ENCODE measurements around the gene GPC5.

The GPC5 gene

GRCh38 chr13:92074658-92075057 lies 676.2 kb downstream of the GPC5 start:
- no peak for DNase-seq

GRCh38 chr13:92097337-92097903 lies 699.0 kb downstream of the GPC5 start:
- no peak for DNase-seq

DNA sequence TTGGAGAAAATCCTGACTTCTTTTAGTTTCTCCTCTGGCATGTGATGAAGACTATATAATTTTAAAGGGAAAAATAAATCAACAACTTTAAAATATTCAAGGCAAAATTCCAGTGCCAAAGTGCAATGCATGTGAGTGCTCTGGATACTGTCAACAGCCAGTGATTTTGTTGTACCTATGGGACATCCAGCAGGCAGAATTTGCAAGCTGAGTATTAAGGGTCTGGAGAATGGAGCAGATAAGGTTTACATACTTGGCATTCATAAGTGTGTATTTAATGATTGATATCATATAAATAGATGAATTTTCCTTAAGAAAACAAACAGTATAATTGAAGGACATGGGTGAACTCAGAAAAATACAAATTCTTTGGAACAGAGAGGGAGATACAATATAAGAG lies 703.4 kb downstream of the GPC5 start:
- no peak for DNase-seq

GRCh38 chr13:92103689-92104153 lies 705.3 kb downstream of the GPC5 start:
- no peak for DNase-seq

- no peak for DNase-seq
Measured at GRCh38 chr13:92122186-92122853, 723.9 kb downstream of the GPC5 start.

DNA sequence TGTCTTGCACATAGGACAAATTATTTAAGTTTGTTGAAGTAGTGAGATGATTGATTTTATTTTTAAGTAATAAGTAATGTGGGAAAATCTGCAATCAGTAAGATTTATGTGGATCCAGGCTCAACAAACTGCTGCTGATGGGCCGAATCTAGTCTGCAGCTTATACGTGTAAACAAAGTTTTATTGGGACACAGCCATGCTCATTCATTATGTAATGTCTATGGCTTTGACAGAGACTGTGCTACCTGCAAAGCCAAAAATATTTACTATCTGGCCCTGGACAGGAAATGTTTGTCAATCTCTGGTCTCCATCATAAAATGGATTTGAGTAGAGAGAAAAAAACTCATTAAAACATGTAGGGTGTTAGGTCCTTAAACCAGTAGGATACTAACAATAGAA lies 728.0 kb downstream of the GPC5 start:
- DNase-seq, result no peak

GRCh38 chr13:92135509-92135908 lies 737.1 kb downstream of the GPC5 start:
- DNase-seq, result no peak

- DNase-seq, result no peak
Measured at GRCh38 chr13:92136449-92137155, 738.2 kb downstream of the GPC5 start.

DNA sequence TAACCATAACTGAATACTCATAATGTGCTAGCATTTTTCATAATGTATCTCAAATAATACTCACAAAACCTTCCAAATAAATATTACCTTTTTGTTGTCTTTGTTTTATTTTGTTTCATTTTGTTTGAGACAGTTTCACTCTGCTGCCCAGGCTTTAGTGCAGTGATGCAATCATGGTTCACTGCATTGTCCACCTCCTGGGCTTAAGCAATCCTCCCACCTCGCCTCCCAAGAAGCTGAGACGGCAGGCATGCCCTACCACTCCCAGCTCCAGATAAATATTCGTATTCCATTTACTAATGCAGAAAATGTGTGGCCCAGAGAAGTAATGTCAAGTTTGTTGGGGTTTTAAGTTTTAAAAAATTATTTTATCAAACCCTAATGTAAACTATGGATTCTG lies 739.1 kb downstream of the GPC5 start:
- no peak for DNase-seq

DNA sequence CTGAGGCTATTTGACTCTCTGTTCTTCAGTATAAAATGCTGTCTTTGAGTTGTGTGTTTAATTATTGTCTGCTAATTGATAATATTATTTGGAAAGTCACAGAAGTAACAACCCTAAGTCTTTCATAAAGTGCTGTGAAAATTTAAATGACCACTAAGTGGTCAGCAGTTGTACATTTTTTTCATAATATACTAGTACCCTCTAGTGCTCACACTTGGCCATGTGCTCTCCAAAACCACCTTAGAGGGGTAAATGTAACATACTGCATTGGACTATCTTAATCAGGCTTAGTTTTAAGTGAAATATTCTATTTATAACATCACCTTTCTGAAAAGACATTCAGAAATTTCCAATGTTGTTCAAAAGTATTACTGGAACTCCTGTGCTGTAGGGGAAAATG lies 745.3 kb downstream of the GPC5 start:
- DNase-seq, result no peak

DNA sequence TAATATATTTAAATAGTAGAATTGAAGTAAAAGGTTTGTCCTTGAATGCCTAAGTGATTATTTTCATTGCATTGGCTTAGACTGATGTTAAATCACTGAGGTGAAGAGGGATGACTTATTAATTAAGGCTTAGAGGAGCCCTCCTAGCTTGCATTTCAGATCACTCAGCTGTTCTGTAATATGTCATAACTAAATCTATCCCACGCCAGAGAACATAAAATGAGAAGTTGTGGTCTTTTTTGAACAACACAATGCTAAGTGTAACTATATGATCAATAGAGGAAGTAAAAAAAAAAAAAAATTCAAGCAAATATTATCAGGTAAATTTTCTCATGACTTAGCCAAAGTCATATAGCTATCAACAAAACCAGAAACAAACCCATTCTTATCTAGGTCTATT lies 752.2 kb downstream of the GPC5 start:
- no peak for DNase-seq

DNA sequence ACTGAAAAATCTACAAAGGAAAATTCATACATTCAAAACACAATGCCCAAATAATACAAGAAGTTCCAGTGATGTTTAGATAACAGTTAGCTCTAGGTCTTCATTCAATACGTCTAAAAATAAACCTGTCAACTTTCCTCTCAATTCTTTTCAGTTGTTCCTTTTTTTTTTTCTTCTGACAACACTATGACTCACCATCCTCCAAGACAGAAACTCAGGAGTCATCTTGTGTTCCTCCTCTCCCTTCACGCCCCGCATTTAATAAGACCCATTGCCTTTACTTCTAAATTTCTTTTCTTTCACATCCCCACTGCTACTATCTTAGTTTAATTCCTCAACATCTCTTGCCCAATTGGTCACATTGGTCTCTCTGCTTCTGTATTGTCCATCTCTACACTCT lies 759.9 kb downstream of the GPC5 start:
- DNase-seq, result no peak

DNA sequence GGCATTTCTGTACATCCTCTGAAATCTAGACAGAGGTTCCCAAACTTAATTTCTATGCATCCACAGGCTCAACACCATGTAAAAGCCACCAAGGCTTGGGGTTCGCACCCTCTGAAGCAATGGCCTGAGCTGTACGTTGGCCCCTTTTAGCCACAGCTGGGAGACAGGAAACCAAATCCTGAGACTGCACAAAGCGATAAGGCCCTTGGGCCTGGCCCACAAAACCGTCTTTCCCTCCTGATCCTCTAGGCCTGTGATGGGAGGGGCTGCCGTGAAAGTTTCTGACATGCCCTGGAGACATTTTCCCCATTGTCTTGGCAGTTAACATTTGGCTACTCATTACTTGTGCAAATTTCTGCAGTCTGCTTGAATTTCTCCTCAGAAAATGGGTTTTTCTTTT lies 766.4 kb downstream of the GPC5 start:
- no peak for DNase-seq

DNA sequence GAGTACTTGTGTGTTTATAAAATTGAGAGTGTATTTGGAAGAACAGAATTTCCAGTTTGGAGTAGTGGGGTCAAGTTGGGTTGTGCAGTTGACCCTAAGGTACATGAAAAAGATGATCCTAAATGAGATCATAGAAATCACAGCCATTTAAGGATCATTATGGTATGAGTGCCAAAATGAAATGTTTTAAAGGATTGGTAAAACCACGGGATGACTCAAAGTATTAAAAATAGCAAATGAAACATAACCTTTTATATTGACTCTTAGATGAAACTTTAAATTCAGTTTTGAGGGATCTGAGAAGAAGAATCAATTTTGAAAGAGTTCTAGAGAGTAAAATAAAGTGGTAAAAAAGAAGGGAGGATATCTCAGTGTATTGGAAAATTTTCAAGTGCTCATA lies 773.8 kb downstream of the GPC5 start:
- no peak for DNase-seq

GRCh38 chr13:92173254-92173653 lies 774.8 kb downstream of the GPC5 start:
- no peak for DNase-seq

DNA sequence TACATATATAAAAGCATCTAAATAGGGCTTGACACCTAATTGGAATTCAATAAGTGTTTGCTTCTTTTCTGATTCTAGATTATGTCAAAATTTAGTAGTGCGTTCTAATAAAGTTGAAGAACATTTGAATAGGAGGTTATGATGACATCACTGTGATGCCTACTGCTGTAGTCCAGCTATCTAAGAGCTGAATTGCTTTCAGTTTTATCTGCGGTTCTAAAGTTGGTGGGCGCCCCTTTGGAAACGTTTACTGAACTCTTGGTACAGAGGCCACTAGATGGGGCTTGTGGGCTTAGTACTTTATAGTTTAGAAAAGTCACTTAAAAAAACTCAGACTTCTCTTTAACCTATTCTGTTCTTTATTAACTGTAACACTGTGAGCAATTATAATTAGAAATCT lies 776.9 kb downstream of the GPC5 start:
- no peak for DNase-seq

- no peak for DNase-seq
Measured at GRCh38 chr13:92177966-92178365, 779.5 kb downstream of the GPC5 start.

DNA sequence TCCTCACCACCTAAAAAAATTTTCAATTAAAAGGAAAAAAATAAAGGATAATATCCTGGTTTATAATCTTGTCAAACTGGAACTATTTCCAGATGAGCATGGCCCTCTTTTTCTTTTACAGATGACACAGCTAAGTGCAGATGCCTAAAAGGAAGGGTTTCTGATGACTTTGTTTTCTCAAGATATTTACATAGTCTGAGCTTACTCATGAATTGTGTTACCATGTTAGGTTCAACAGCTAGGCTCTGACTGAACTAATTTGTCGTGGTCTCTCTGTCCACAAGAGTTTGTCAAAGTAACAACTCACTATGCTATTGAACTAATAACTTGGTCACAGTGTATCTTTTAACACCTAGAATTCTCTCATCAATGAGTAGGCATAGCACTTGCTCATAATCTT lies 780.8 kb downstream of the GPC5 start:
- no peak for DNase-seq

- no peak for DNase-seq
Measured at GRCh38 chr13:92187378-92187989, 789.1 kb downstream of the GPC5 start.

DNA sequence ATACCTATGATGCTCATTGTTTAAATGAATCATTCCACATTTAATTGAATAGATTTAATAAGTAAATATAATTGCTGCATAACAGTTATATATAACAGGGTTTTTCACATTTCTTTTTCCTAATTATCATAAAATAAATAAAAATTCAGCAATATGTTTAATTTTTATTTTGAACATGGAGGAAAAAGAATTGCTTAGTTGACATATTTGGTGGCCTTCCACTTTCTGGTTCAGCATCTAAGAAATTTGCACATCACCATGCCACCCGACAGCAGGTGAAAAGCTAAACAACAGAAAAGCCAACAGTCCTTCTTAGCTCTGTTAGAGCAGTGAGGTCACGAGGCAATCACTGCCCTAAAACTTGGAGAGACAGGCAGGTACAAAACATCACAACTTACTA lies 790.2 kb downstream of the GPC5 start:
- DNase-seq, result no peak

- DNase-seq, result no peak
Measured at GRCh38 chr13:92196591-92197256, 798.3 kb downstream of the GPC5 start.

GRCh38 chr13:92197669-92198068 lies 799.2 kb downstream of the GPC5 start:
- DNase-seq, result no peak

DNA sequence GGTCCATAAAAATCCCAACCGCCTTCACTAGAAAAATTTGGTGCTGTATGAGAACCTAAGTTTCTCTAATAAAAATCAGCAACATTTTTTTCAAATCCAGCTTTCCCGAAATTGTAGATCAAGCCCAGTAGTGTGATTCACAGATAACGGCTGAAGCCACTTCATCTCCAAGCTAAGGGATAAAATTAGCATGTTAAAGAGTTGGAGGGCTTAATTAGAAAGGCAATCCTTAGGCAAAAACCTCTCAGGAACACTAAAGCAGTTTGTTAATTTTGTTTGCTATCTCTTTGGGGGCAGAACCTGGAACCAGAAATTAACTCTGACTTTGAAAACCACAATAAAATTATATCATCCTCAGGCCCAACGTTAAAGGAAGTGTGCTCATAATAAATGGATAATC lies 820.2 kb downstream of the GPC5 start:
- DNase-seq, result no peak
